Measurements from ENCODE around the gene SLC46A1. TPM values are rescaled to one million over a fixed set of nuclear protein-coding genes. Genes with fewer than 3 reads are reported as not detected.

The SLC46A1 gene
- total RNA-seq, 1 donor from 2014 or later: 7.4 TPM

DNA sequence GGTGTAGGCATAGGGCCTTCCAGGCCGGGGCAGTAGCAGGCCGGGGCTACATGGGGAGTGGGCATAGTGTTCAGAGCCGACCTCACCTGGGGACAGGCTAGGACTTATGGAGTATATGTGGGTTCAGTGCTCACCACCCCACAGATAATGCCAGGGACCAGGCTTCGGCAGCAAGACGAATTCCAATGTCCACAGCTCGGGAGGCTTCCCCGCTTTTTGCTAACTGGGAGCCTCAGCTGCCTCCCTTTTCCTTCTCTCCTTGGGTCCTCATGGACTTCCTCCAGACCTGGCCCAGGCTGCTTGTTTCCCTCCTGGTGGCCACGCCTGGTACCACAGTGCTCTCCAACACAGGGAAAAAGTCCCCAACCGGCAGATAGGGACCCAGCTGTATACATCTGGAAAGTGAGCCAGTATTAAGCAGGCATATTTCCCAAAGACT, 20.1 kb upstream of the SLC46A1 start:
- Mint-ChIP-seq H3K4me1 (ENCODE audit: low read depth, unreplicated experiment) (no peaks in the 10 kb centered on the region), H3K27me3 (ENCODE audit: low read depth, unreplicated experiment) (peaks cover 22% of the 10 kb centered on the region), H3K9me3 (ENCODE audit: unreplicated experiment) (no peaks in the 10 kb centered on the region), H3K36me3 (ENCODE audit: low read depth, unreplicated experiment) (no peaks in the 10 kb centered on the region), H3K4me3 (ENCODE audit: unreplicated experiment) (no peak overlapping the region), H3K27ac (ENCODE audit: unreplicated experiment) (no peak overlapping the region)
- no peaks in the 10 kb centered on the region for H3K79me2 ChIP-seq (ENCODE audit: insufficient read depth, low read length)
- H4K20me1 ChIP-seq (ENCODE audit: insufficient read depth, low read length): no peaks in the 10 kb centered on the region
- no peak overlapping the region for H3K9ac ChIP-seq (ENCODE audit: low read length)
- H2AFZ ChIP-seq (ENCODE audit: low read depth, low read length): no peak overlapping the region
- H3K36me3 ChIP-seq (ENCODE audit: insufficient read depth, low read length): no peaks in the 10 kb centered on the region
- DNase-seq (ENCODE audit: low read depth): no peak
- FAIRE-seq: no peak
- TF ChIP-seq, protein P1, sequence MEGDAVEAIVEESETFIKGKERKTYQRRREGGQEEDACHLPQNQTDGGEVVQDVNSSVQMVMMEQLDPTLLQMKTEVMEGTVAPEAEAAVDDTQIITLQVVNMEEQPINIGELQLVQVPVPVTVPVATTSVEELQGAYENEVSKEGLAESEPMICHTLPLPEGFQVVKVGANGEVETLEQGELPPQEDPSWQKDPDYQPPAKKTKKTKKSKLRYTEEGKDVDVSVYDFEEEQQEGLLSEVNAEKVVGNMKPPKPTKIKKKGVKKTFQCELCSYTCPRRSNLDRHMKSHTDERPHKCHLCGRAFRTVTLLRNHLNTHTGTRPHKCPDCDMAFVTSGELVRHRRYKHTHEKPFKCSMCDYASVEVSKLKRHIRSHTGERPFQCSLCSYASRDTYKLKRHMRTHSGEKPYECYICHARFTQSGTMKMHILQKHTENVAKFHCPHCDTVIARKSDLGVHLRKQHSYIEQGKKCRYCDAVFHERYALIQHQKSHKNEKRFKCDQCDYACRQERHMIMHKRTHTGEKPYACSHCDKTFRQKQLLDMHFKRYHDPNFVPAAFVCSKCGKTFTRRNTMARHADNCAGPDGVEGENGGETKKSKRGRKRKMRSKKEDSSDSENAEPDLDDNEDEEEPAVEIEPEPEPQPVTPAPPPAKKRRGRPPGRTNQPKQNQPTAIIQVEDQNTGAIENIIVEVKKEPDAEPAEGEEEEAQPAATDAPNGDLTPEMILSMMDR (IDR thresholded peaks at IDR 0.05; ENCODE audit: insufficient read depth, low read depth, low read length): peak; percentile 16
- no peak for TF ChIP-seq EZH2 (IDR thresholded peaks at IDR 0.05; ENCODE audit: insufficient read depth, low read length)
- no peaks in the 10 kb centered on the region for H3K4me1 ChIP-seq (ENCODE audit: insufficient read depth, low read length)
- H3K27me3 ChIP-seq (ENCODE audit: insufficient read depth, low read length): peaks cover 2% of the 10 kb centered on the region
- no peak overlapping the region for H3K27ac ChIP-seq (ENCODE audit: low read depth, low read length)
- H3K9me3 ChIP-seq (ENCODE audit: insufficient read depth, low read depth, low read length): no peaks in the 10 kb centered on the region
- no peak overlapping the region for H3K4me2 ChIP-seq (ENCODE audit: low read length)
- no peak overlapping the region for H3K4me3 ChIP-seq (ENCODE audit: insufficient read depth, low read depth, low read length)

DNA sequence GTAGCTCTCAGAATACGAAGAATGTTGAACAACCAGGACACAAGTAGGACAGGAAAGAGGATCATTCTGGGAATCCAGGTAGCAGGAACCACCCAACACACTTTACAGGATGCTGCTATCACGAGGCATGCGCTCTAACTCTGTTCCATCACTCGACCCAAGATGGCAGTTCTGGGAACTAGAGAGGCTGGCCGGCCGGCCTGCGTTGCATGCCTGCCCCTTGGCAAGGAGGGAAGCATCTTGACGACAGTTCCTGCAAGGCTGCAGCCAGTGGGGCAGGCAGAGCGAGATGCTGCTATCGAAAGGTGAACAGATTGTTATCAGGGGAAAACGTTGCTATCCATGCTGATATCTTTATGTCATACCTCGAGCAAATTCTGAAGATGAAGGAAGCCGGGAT, 19.2 kb upstream of the SLC46A1 start:
- Histone ChIP-seq H3K9ac (ENCODE audit: low read length) (no peak overlapping the region), H3K27me3 (ENCODE audit: insufficient read depth, low read length) (peaks cover 2% of the 10 kb centered on the region), H3K4me3 (ENCODE audit: insufficient read depth, low read depth, low read length) (no peak overlapping the region), H3K27ac (ENCODE audit: low read depth, low read length) (no peak overlapping the region), H3K9me3 (ENCODE audit: insufficient read depth, low read depth, low read length) (no peaks in the 10 kb centered on the region), H2AFZ (ENCODE audit: low read depth, low read length) (no peak overlapping the region), H4K20me1 (ENCODE audit: insufficient read depth, low read length) (no peaks in the 10 kb centered on the region), H3K4me2 (ENCODE audit: low read length) (no peak overlapping the region), H3K79me2 (ENCODE audit: insufficient read depth, low read length) (no peaks in the 10 kb centered on the region), H3K4me1 (ENCODE audit: insufficient read depth, low read length) (no peaks in the 10 kb centered on the region), H3K36me3 (ENCODE audit: insufficient read depth, low read length) (no peaks in the 10 kb centered on the region)
- Mint-ChIP-seq H3K36me3 (ENCODE audit: low read depth, unreplicated experiment) (no peaks in the 10 kb centered on the region), H3K27me3 (ENCODE audit: low read depth, unreplicated experiment) (peaks cover 22% of the 10 kb centered on the region), H3K27ac (ENCODE audit: unreplicated experiment) (no peak overlapping the region), H3K4me3 (ENCODE audit: unreplicated experiment) (no peak overlapping the region), H3K4me1 (ENCODE audit: low read depth, unreplicated experiment) (no peaks in the 10 kb centered on the region), H3K9me3 (ENCODE audit: unreplicated experiment) (no peaks in the 10 kb centered on the region)
- no peak for TF ChIP-seq EZH2 (IDR thresholded peaks at IDR 0.05; ENCODE audit: insufficient read depth, low read length)
- TF ChIP-seq, protein P1 (IDR thresholded peaks at IDR 0.05; ENCODE audit: insufficient read depth, low read depth, low read length): no peak
- DNase-seq (ENCODE audit: low read depth) (no peak), FAIRE-seq (no peak)

GRCh38 chr17:28421787-28422305, 15.8 kb upstream of the SLC46A1 start:
- Histone ChIP-seq H3K4me3 (ENCODE audit: insufficient read depth, low read depth, low read length) (no peak overlapping the region), H3K4me2 (ENCODE audit: low read length) (no peak overlapping the region), H3K9me3 (ENCODE audit: insufficient read depth, low read depth, low read length) (no peaks in the 10 kb centered on the region), H3K27ac (ENCODE audit: low read depth, low read length) (no peak overlapping the region), H3K9ac (ENCODE audit: low read length) (no peak overlapping the region), H3K27me3 (ENCODE audit: insufficient read depth, low read length) (peaks cover 5% of the 10 kb centered on the region), H3K79me2 (ENCODE audit: insufficient read depth, low read length) (no peaks in the 10 kb centered on the region), H4K20me1 (ENCODE audit: insufficient read depth, low read length) (no peaks in the 10 kb centered on the region), H2AFZ (ENCODE audit: low read depth, low read length) (no peak overlapping the region), H3K36me3 (ENCODE audit: insufficient read depth, low read length) (no peaks in the 10 kb centered on the region), H3K4me1 (ENCODE audit: insufficient read depth, low read length) (no peaks in the 10 kb centered on the region)
- Mint-ChIP-seq H3K36me3 (ENCODE audit: low read depth, unreplicated experiment) (no peaks in the 10 kb centered on the region), H3K9me3 (ENCODE audit: unreplicated experiment) (no peaks in the 10 kb centered on the region), H3K4me3 (ENCODE audit: unreplicated experiment) (no peak overlapping the region), H3K27ac (ENCODE audit: unreplicated experiment) (no peak overlapping the region), H3K27me3 (ENCODE audit: low read depth, unreplicated experiment) (peaks cover 28% of the 10 kb centered on the region), H3K4me1 (ENCODE audit: low read depth, unreplicated experiment) (no peaks in the 10 kb centered on the region)
- no peak for FAIRE-seq
- TF ChIP-seq EZH2 (IDR thresholded peaks at IDR 0.05; ENCODE audit: insufficient read depth, low read length): no peak
- TF ChIP-seq, protein P1 (IDR thresholded peaks at IDR 0.05; ENCODE audit: insufficient read depth, low read depth, low read length): no peak
- no peak for DNase-seq (ENCODE audit: low read depth)
